ENCODE results near the gene CXXC1.
A peak's percentile ranks its signal among the peaks of the same experiment; 100 is the strongest.

CXXC1 gene

GRCh38 chr18:50273203-50274043, 14.1 kb downstream of the CXXC1 start:
- TF ChIP-seq, protein P1, sequence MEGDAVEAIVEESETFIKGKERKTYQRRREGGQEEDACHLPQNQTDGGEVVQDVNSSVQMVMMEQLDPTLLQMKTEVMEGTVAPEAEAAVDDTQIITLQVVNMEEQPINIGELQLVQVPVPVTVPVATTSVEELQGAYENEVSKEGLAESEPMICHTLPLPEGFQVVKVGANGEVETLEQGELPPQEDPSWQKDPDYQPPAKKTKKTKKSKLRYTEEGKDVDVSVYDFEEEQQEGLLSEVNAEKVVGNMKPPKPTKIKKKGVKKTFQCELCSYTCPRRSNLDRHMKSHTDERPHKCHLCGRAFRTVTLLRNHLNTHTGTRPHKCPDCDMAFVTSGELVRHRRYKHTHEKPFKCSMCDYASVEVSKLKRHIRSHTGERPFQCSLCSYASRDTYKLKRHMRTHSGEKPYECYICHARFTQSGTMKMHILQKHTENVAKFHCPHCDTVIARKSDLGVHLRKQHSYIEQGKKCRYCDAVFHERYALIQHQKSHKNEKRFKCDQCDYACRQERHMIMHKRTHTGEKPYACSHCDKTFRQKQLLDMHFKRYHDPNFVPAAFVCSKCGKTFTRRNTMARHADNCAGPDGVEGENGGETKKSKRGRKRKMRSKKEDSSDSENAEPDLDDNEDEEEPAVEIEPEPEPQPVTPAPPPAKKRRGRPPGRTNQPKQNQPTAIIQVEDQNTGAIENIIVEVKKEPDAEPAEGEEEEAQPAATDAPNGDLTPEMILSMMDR (IDR thresholded peaks at IDR 0.05; ENCODE audit: low read length, missing control alignments) = no peak
- H3K4me3 ChIP-seq (replicated peaks; ENCODE audit: low read depth, low read length) = no peak overlapping the region
- DNase-seq (ENCODE audit: low read depth) = no peak

GRCh38 chr18:50272568-50272967, 14.9 kb downstream of the CXXC1 start:
- DNase-seq (ENCODE audit: low read depth) = no peak
- H3K4me3 ChIP-seq (replicated peaks; ENCODE audit: low read depth, low read length) = no peak overlapping the region
- TF ChIP-seq, protein P1 (IDR thresholded peaks at IDR 0.05; ENCODE audit: low read length, missing control alignments) = no peak

DNA sequence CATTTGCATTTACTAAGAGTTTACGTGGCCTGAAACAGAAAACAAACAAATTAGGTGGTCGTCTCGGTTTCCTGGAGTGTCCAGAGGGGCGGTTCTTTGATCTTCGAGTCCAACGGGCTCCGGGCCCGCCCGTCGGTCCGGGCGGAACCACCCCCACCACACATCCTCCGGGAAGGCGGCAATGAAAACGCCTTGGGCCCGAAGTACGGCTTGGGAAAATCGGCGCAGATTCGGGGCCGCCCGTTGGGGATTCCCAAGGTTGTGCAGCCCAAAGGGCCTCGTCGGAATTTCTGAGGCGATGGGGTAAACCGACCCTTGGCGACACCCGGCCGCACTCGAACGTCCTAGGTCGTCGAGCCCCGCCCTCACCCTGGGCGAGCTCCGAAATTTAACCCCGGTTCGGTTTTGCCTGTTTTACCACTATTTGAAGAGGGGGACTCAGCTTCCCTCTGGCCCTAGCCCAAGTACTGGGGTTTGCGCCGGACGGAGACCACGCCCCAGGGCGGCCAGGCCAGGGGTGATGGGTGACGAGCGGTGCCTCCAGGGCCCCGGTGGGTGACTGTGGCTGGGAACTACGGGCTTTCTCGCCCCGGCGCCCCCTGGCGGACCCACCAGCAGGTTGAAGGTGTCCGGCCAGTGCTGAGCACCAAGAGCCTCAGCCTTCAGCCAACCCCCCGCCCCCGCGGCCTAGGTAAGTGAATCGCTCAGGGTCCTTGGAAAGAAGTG, 19.3 kb downstream of the CXXC1 start:
- TF ChIP-seq, protein P1 (IDR thresholded peaks at IDR 0.05; ENCODE audit: low read length, missing control alignments) = peak; percentile 63
- peak; percentile 67 for DNase-seq (ENCODE audit: low read depth)
- H3K4me3 ChIP-seq (replicated peaks; ENCODE audit: low read depth, low read length) = peak overlapping the region; percentile 51

GRCh38 chr18:50266248-50266704, 21.2 kb downstream of the CXXC1 start, which contains the start of gene CFAP53:
Gene CFAP53, minus strand, starts transcription at chr18:50266495. Its CDS starts 91 bp downstream, at chr18:50266404.
- DNase-seq (ENCODE audit: low read depth) = peak; percentile 91
- TF ChIP-seq, protein P1 (IDR thresholded peaks at IDR 0.05; ENCODE audit: low read length, missing control alignments) = no peak
- peak within 1 kb of the TSS; percentile 64 for H3K4me3 ChIP-seq (replicated peaks; ENCODE audit: low read depth, low read length)

GRCh38 chr18:50262977-50263376, 24.5 kb downstream of the CXXC1 start:
- no peak for DNase-seq (ENCODE audit: low read depth)
- no peak overlapping the region for H3K4me3 ChIP-seq (replicated peaks; ENCODE audit: low read depth, low read length)
- TF ChIP-seq, protein P1 (IDR thresholded peaks at IDR 0.05; ENCODE audit: low read length, missing control alignments) = no peak

- no peak overlapping the region for H3K4me3 ChIP-seq (replicated peaks; ENCODE audit: low read depth, low read length)
- TF ChIP-seq, protein P1 (IDR thresholded peaks at IDR 0.05; ENCODE audit: low read length, missing control alignments) = no peak
- DNase-seq (ENCODE audit: low read depth) = no peak
These were observed 36.6 kb downstream of the CXXC1 start for GRCh38 chr18:50250935-50251334.

Data from fibroblast of pulmonary artery (primary cell).